ENCODE measurements around the gene PSAPL1.

PSAPL1 gene

GRCh38 chr4:7469023-7469422, 34.3 kb upstream of the PSAPL1 start:
- Histone ChIP-seq H3K4me2 (ENCODE audit: low read length) (no peak overlapping the region), H3K4me3 (ENCODE audit: low read length) (no peak overlapping the region), H3K9ac (ENCODE audit: low read depth, low read length) (no peak overlapping the region), H3K27me3 (ENCODE audit: control insufficient read depth, insufficient read depth, low read length) (peaks cover 1% of the 10 kb centered on the region), H3K36me3 (ENCODE audit: insufficient read depth, low read length) (no peaks in the 10 kb centered on the region), H3K4me1 (ENCODE audit: control insufficient read depth, insufficient read depth, low read length) (no peaks in the 10 kb centered on the region), H3K9me3 (replicated peaks; ENCODE audit: low read length) (no peaks in the 10 kb centered on the region)

GRCh38 chr4:7467471-7467870, 32.7 kb upstream of the PSAPL1 start:
- no peak overlapping the region for H3K4me3 ChIP-seq (ENCODE audit: low read length)
- no peaks in the 10 kb centered on the region for H3K36me3 ChIP-seq (ENCODE audit: insufficient read depth, low read length)
- no peaks in the 10 kb centered on the region for H3K4me1 ChIP-seq (ENCODE audit: control insufficient read depth, insufficient read depth, low read length)
- H3K4me2 ChIP-seq (ENCODE audit: low read length): no peak overlapping the region
- H3K9me3 ChIP-seq (replicated peaks; ENCODE audit: low read length): no peaks in the 10 kb centered on the region
- H3K9ac ChIP-seq (ENCODE audit: low read depth, low read length): no peak overlapping the region
- peaks cover 14% of the 10 kb centered on the region for H3K27me3 ChIP-seq (ENCODE audit: control insufficient read depth, insufficient read depth, low read length)

GRCh38 chr4:7466904-7467303, 32.2 kb upstream of the PSAPL1 start:
- Histone ChIP-seq H3K27me3 (ENCODE audit: control insufficient read depth, insufficient read depth, low read length) (peaks cover 20% of the 10 kb centered on the region), H3K36me3 (ENCODE audit: insufficient read depth, low read length) (no peaks in the 10 kb centered on the region), H3K9me3 (replicated peaks; ENCODE audit: low read length) (no peaks in the 10 kb centered on the region), H3K9ac (ENCODE audit: low read depth, low read length) (no peak overlapping the region), H3K4me1 (ENCODE audit: control insufficient read depth, insufficient read depth, low read length) (no peaks in the 10 kb centered on the region), H3K4me2 (ENCODE audit: low read length) (no peak overlapping the region), H3K4me3 (ENCODE audit: low read length) (no peak overlapping the region)

GRCh38 chr4:7466215-7466614, 31.5 kb upstream of the PSAPL1 start:
- H3K4me3 ChIP-seq (ENCODE audit: low read length): no peak overlapping the region
- H3K4me2 ChIP-seq (ENCODE audit: low read length): no peak overlapping the region
- no peak overlapping the region for H3K9ac ChIP-seq (ENCODE audit: low read depth, low read length)
- H3K9me3 ChIP-seq (replicated peaks; ENCODE audit: low read length): no peaks in the 10 kb centered on the region
- no peaks in the 10 kb centered on the region for H3K4me1 ChIP-seq (ENCODE audit: control insufficient read depth, insufficient read depth, low read length)
- H3K27me3 ChIP-seq (ENCODE audit: control insufficient read depth, insufficient read depth, low read length): peaks cover 27% of the 10 kb centered on the region
- H3K36me3 ChIP-seq (ENCODE audit: insufficient read depth, low read length): no peaks in the 10 kb centered on the region

- Histone ChIP-seq H3K9ac (ENCODE audit: low read depth, low read length) (no peak overlapping the region), H3K9me3 (replicated peaks; ENCODE audit: low read length) (no peaks in the 10 kb centered on the region), H3K4me3 (ENCODE audit: low read length) (no peak overlapping the region), H3K27me3 (ENCODE audit: control insufficient read depth, insufficient read depth, low read length) (peaks cover 39% of the 10 kb centered on the region), H3K36me3 (ENCODE audit: insufficient read depth, low read length) (no peaks in the 10 kb centered on the region), H3K4me1 (ENCODE audit: control insufficient read depth, insufficient read depth, low read length) (no peaks in the 10 kb centered on the region), H3K4me2 (ENCODE audit: low read length) (no peak overlapping the region)
Observed at GRCh38 chr4:7465017-7465416, 30.3 kb upstream of the PSAPL1 start.

- H3K4me1 ChIP-seq (ENCODE audit: control insufficient read depth, insufficient read depth, low read length): no peaks in the 10 kb centered on the region
- no peaks in the 10 kb centered on the region for H3K36me3 ChIP-seq (ENCODE audit: insufficient read depth, low read length)
- peaks cover 43% of the 10 kb centered on the region for H3K27me3 ChIP-seq (ENCODE audit: control insufficient read depth, insufficient read depth, low read length)
- no peak overlapping the region for H3K9ac ChIP-seq (ENCODE audit: low read depth, low read length)
- no peak overlapping the region for H3K4me3 ChIP-seq (ENCODE audit: low read length)
- H3K9me3 ChIP-seq (replicated peaks; ENCODE audit: low read length): no peaks in the 10 kb centered on the region
- no peak overlapping the region for H3K4me2 ChIP-seq (ENCODE audit: low read length)
Observed at GRCh38 chr4:7464259-7464655, 29.5 kb upstream of the PSAPL1 start.

- no peak overlapping the region for H3K4me2 ChIP-seq (ENCODE audit: low read length)
- H3K4me1 ChIP-seq (ENCODE audit: control insufficient read depth, insufficient read depth, low read length): no peaks in the 10 kb centered on the region
- no peak overlapping the region for H3K9ac ChIP-seq (ENCODE audit: low read depth, low read length)
- no peaks in the 10 kb centered on the region for H3K9me3 ChIP-seq (replicated peaks; ENCODE audit: low read length)
- H3K27me3 ChIP-seq (ENCODE audit: control insufficient read depth, insufficient read depth, low read length): peaks cover 43% of the 10 kb centered on the region
- H3K4me3 ChIP-seq (ENCODE audit: low read length): no peak overlapping the region
- no peaks in the 10 kb centered on the region for H3K36me3 ChIP-seq (ENCODE audit: insufficient read depth, low read length)
Observed at GRCh38 chr4:7463566-7464258, 29.0 kb upstream of the PSAPL1 start.

GRCh38 chr4:7462509-7462971, 27.8 kb upstream of the PSAPL1 start:
- H3K9ac ChIP-seq (ENCODE audit: low read depth, low read length): no peak overlapping the region

GRCh38 chr4:7461230-7461629, 26.5 kb upstream of the PSAPL1 start:
- Histone ChIP-seq H3K4me2 (ENCODE audit: low read length) (no peak overlapping the region), H3K27me3 (ENCODE audit: control insufficient read depth, insufficient read depth, low read length) (peaks cover 43% of the 10 kb centered on the region), H3K9me3 (replicated peaks; ENCODE audit: low read length) (no peaks in the 10 kb centered on the region), H3K9ac (ENCODE audit: low read depth, low read length) (no peak overlapping the region), H3K36me3 (ENCODE audit: insufficient read depth, low read length) (no peaks in the 10 kb centered on the region), H3K4me3 (ENCODE audit: low read length) (no peak overlapping the region), H3K4me1 (ENCODE audit: control insufficient read depth, insufficient read depth, low read length) (no peaks in the 10 kb centered on the region)

More at GRCh38 chr4:7462509-7462971, 27.8 kb upstream of the PSAPL1 start:
- no peaks in the 10 kb centered on the region for H3K4me1 ChIP-seq (ENCODE audit: control insufficient read depth, insufficient read depth, low read length)
- no peak overlapping the region for H3K4me2 ChIP-seq (ENCODE audit: low read length)
- H3K4me3 ChIP-seq (ENCODE audit: low read length): no peak overlapping the region
- H3K36me3 ChIP-seq (ENCODE audit: insufficient read depth, low read length): no peaks in the 10 kb centered on the region
- no peaks in the 10 kb centered on the region for H3K9me3 ChIP-seq (replicated peaks; ENCODE audit: low read length)
- H3K27me3 ChIP-seq (ENCODE audit: control insufficient read depth, insufficient read depth, low read length): peaks cover 43% of the 10 kb centered on the region

- no peak overlapping the region for H3K4me3 ChIP-seq (ENCODE audit: low read length)
- H3K27me3 ChIP-seq (ENCODE audit: control insufficient read depth, insufficient read depth, low read length): peaks cover 43% of the 10 kb centered on the region
- H3K36me3 ChIP-seq (ENCODE audit: insufficient read depth, low read length): no peaks in the 10 kb centered on the region
- H3K4me2 ChIP-seq (ENCODE audit: low read length): no peak overlapping the region
- H3K9ac ChIP-seq (ENCODE audit: low read depth, low read length): no peak overlapping the region
- H3K9me3 ChIP-seq (replicated peaks; ENCODE audit: low read length): no peaks in the 10 kb centered on the region
- H3K4me1 ChIP-seq (ENCODE audit: control insufficient read depth, insufficient read depth, low read length): no peaks in the 10 kb centered on the region
Observed at GRCh38 chr4:7460566-7460965, 25.8 kb upstream of the PSAPL1 start.

- H3K4me3 ChIP-seq (ENCODE audit: low read length): no peak overlapping the region
- no peaks in the 10 kb centered on the region for H3K4me1 ChIP-seq (ENCODE audit: control insufficient read depth, insufficient read depth, low read length)
- H3K9me3 ChIP-seq (replicated peaks; ENCODE audit: low read length): no peaks in the 10 kb centered on the region
- peaks cover 43% of the 10 kb centered on the region for H3K27me3 ChIP-seq (ENCODE audit: control insufficient read depth, insufficient read depth, low read length)
- H3K36me3 ChIP-seq (ENCODE audit: insufficient read depth, low read length): no peaks in the 10 kb centered on the region
- no peak overlapping the region for H3K4me2 ChIP-seq (ENCODE audit: low read length)
- H3K9ac ChIP-seq (ENCODE audit: low read depth, low read length): no peak overlapping the region
Observed at GRCh38 chr4:7459471-7459870, 24.7 kb upstream of the PSAPL1 start.

- Histone ChIP-seq H3K36me3 (ENCODE audit: insufficient read depth, low read length) (no peaks in the 10 kb centered on the region), H3K9ac (ENCODE audit: low read depth, low read length) (no peak overlapping the region), H3K27me3 (ENCODE audit: control insufficient read depth, insufficient read depth, low read length) (peaks cover 36% of the 10 kb centered on the region), H3K4me2 (ENCODE audit: low read length) (no peak overlapping the region), H3K4me3 (ENCODE audit: low read length) (no peak overlapping the region), H3K9me3 (replicated peaks; ENCODE audit: low read length) (no peaks in the 10 kb centered on the region), H3K4me1 (ENCODE audit: control insufficient read depth, insufficient read depth, low read length) (no peaks in the 10 kb centered on the region)
Observed at GRCh38 chr4:7458477-7458876, 23.7 kb upstream of the PSAPL1 start.
